Motor neuron (in vitro differentiated cells): ENCODE data around the gene RSRC2. TPM values are rescaled to one million over a fixed set of nuclear protein-coding genes. Genes with fewer than 3 reads are reported as not detected.

Experiments used
- total RNA-seq, 8 experiments: library from RNA; unstranded; fragments of 300-600 nt; gene quantifications; 2 replicates each; pipeline versions ENCODE4 v1.2.3 to v1.2.4, GENCODE V29; 2022

Gene RSRC2
- total RNA-seq, 8 experiments from 2014 or later, result 65.6 to 129 (median 90.5) TPM

Other genes with a start within 250 kb of the RSRC2 start
- 100 to 1,000 TPM in 1 of 8 experiments, 10 to 100 TPM in 7; 44.5 to 110 (median 65.1) TPM for gene CLIP1, start 104.3 kb downstream of the RSRC2 start, total RNA-seq
- gene ZCCHC8, start 26.0 kb downstream of the RSRC2 start, total RNA-seq, result 10 to 100 TPM; 13.4 to 34.1 (median 22.2) TPM
- gene KNTC1, start 313 bp upstream of the RSRC2 start, total RNA-seq, result 10 to 100 TPM in 7 of 8 experiments, 1 to 10 TPM in 1; 6.4 to 60.1 (median 14.1) TPM
- gene HCAR2, start 176.4 kb upstream of the RSRC2 start, total RNA-seq, result under 1 TPM in 4 of 8 experiments, not detected in 4; 0.23 to 0.42 (median 0.32) TPM
- under 1 TPM in 2 of 8 experiments, not detected in 6; 0.17 to 0.33 TPM for gene HCAR3, start 189.9 kb upstream of the RSRC2 start, total RNA-seq
- gene HCAR1, start 203.9 kb upstream of the RSRC2 start, total RNA-seq, result under 1 TPM in 6 of 8 experiments, not detected in 2; 0.08 to 0.19 (median 0.14) TPM
- 10 to 100 TPM; 30.9 to 71.0 (median 48.7) TPM for gene DENR, start 225.9 kb upstream of the RSRC2 start, total RNA-seq
- gene CCDC62, start 247.6 kb upstream of the RSRC2 start, total RNA-seq, result 1 to 10 TPM in 5 of 8 experiments, under 1 TPM in 3; 0.25 to 2.5 (median 1.4) TPM